NB4 (cell line): ENCODE results near the gene PBX3.

ENCODE experiments used
- DNase-seq: peaks from one replicate; pipeline ENCODE4 v3.0.0; 2010; ENCODE audit warnings: low read depth
- H3K4me3 ChIP-seq: one replicate; pipeline ENCODE4 v1.5.1; 2011; ENCODE audit warnings: mild to moderate bottlenecking, low read depth, low read length, moderate library complexity
- CTCF ChIP-seq: IDR thresholded peaks from one replicate; pipeline ENCODE4 v1.5.1; 2012; ENCODE audit warnings: low read depth, low read length
- MAX ChIP-seq: IDR thresholded peaks from 2 replicates; pipeline ENCODE4 v1.6.1; 2011; ENCODE audit warnings: low read depth, low read length
- MYC ChIP-seq: IDR thresholded peaks from 2 replicates; pipeline ENCODE4 v1.6.1; 2011; ENCODE audit warnings: low read depth, low read length
- POLR2A ChIP-seq: IDR thresholded peaks from 2 replicates; pipeline ENCODE4 v1.6.1; 2011; ENCODE audit warnings: mild to moderate bottlenecking; ENCODE audit not compliant: insufficient read length; ENCODE audit errors: extremely low read depth

PBX3 gene

GRCh38 chr9:125897481-125897880 lies 150.3 kb downstream of the PBX3 start:
- TF ChIP-seq MYC (no peak), CTCF (no peak), MAX (no peak), POLR2A (no peak)
- DNase-seq: no peak
- H3K4me3 ChIP-seq: no peak overlapping the region

- H3K4me3 ChIP-seq: no peak overlapping the region
- no peak for DNase-seq
- no peak for TF ChIP-seq POLR2A
- no peak for TF ChIP-seq MYC
- no peak for TF ChIP-seq MAX
- no peak for TF ChIP-seq CTCF
These were observed 155.0 kb downstream of the PBX3 start for GRCh38 chr9:125902214-125902613.

- DNase-seq: peak; percentile 12
- TF ChIP-seq POLR2A (no peak), CTCF (no peak), MAX (no peak), MYC (no peak)
These were observed 155.8 kb downstream of the PBX3 start for GRCh38 chr9:125902831-125903512.

GRCh38 chr9:125904155-125904851 lies 157.1 kb downstream of the PBX3 start:
- DNase-seq: peak; percentile 57
- TF ChIP-seq MAX: no peak
- no peak for TF ChIP-seq MYC
- no peak for TF ChIP-seq CTCF
- TF ChIP-seq POLR2A: no peak
- peak overlapping the region; percentile 37 for H3K4me3 ChIP-seq

More at GRCh38 chr9:125902831-125903512, 155.8 kb downstream of the PBX3 start:
- H3K4me3 ChIP-seq: no peak overlapping the region

- no peak for DNase-seq
- no peak overlapping the region for H3K4me3 ChIP-seq
- TF ChIP-seq CTCF (no peak), POLR2A (no peak), MYC (no peak), MAX (no peak)
These were observed 159.0 kb downstream of the PBX3 start for GRCh38 chr9:125906144-125906543.
